Motor neuron (in vitro differentiated cells): ENCODE data around the gene SATL1. TPM values are rescaled to one million over a fixed set of nuclear protein-coding genes. Genes with fewer than 3 reads are reported as not detected.
"Not testable (repeated sequence)": the region's sequence is repeated elsewhere in the genome, so short reads cannot be mapped to it uniquely, and the experiment has no call there.

ENCODE experiments used
- ATAC-seq, 8 experiments: fragments of 200-7000 bp; cut with Tn5 transposase; replicated peaks in 6 of 8; 2 replicates each; pipeline ENCODE4 v1.8.0; 2021; ENCODE audit warnings: mild to moderate bottlenecking in 8 of 8, moderate library complexity in 8 of 8
- H3K27ac ChIP-seq, 2 donors: fragments of 250-450 bp; sonication (Bioruptor Pico); 2 replicates each; pipeline ENCODE4 v1.9.0; 2021; ENCODE audit warnings: antibody characterized with exemption in 2 of 2, mild to moderate bottlenecking in 2 of 2, moderate library complexity in 1 of 2
- H3K4me1 ChIP-seq, 2 donors: fragments of 250-450 bp; sonication (Bioruptor Pico); replicated peaks in 1 of 2; 2 replicates each; pipeline ENCODE4 v1.6.1; 2021; ENCODE audit warnings: antibody characterized with exemption in 2 of 2, mild to moderate bottlenecking in 2 of 2, moderate library complexity in 1 of 2
- H3K4me3 ChIP-seq, 5 donors: fragments of 250-450 bp; sonication (Bioruptor Pico); 2 replicates each; pipeline ENCODE4 v1.9.0; 2021; ENCODE audit warnings: antibody characterized with exemption in 5 of 5, mild to moderate bottlenecking in 5 of 5, moderate library complexity in 4 of 5
- WGBS, 10 experiments: fragments of 450-650 bp; shearing (Covaris generic); methylation state at CpG; one replicate each; pipeline ENCODE4 v1.0.0; 2022; 5-methylcytosine and 5-hydroxymethylcytosine counted together
- in situ Hi-C, 9 experiments: fragments of 400-800 bp; cut with MboI; loops; one replicate each; pipeline ENCODE4 v1.15.0; 2021; ENCODE audit warnings: low sequenced_read_pairs in 9 of 9, low pct_unique_long_range_greater_than_20kb in 2 of 9; ENCODE audit not compliant: unreplicated experiment in 9 of 9
- total RNA-seq, 8 experiments: library from RNA; unstranded; fragments of 300-600 nt; gene quantifications; 2 replicates each; pipeline versions ENCODE4 v1.2.3 to v1.2.4, GENCODE V29; 2022

The SATL1 gene, protein sequence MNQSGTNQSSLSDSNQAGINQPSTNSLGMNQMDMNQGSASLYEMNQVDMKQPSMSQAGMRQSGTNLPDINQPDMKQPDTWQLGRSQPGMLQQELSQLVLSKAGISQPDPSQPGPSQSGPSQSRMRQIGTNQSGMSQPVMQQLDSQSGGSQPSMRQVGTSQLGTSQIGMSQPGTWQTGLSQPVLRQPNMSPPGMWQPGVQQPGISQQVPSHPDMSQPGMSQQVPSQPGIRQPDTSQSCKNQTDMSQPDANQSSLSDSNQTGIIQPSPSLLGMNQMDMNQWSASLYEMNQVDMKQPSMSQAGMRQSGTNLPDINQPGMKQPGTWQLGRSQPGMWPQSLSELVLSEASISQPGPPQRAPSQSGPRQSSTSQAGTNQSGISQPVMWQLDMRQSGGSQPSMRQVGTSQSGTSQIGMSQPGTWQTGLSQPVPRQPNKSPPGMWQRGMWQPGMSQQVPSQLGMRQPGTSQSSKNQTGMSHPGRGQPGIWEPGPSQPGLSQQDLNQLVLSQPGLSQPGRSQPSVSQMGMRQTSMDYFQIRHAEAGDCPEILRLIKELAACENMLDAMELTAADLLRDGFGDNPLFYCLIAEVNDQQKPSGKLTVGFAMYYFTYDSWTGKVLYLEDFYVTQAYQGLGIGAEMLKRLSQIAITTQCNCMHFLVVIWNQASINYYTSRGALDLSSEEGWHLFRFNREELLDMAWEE
- 1 to 10 TPM in 3 of 8 experiments, under 1 TPM in 4, not detected in 1; 0.13 to 1.6 (median 0.76) TPM for total RNA-seq

DNA sequence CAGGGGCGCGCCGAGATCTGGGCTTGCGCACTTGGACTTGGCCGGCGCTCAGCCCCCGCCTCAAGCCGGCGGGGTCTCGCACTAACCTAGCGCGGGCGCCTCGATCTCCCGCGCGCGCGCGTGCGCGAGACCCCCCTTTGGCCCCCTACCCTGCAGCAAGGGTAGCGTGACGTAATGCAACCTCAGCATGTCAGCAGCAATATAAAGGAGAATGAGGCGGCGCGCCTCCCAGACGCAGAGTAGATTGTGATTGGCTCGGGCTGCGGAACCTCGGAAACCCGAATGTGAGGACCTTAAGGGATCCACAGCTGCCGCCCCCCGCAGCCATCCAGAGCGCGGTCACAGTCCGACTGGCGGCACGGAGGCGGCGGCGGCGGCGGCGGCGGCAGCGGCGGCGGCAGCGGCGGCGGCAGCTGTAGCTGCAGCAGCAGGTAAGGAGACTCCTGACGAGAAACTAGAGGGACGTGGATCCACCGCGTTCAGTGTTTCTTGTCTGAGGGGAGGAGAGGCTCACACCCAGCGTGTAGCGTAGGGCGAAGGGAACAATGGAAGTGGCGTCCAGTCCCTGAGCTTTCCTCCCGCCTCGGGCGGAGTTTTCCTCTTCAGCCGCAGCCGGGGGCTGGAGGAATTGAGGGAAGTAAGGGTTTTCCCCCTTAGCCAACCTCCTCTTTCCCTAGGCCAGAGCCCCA lies at the start of gene SATL1, which contains the start of gene ZNF711:
TSS of gene SATL1 (minus strand) at position 19 of the 689 bp plus-strand sequence. CDS start 134,811 bp downstream, outside the sequence.
TSS of gene ZNF711 (plus strand) at position 231 of the 689 bp plus-strand sequence. CDS start 3,582 bp downstream, outside the sequence.
- peak in 6 of 8 experiments; percentile 88 to 93 (median 92) for ATAC-seq
- H3K4me3 ChIP-seq = peak within 1 kb of the TSS; percentile 61 to 96 (median 79)
- in situ Hi-C loops = no loop called here
- H3K4me1 ChIP-seq = peaks cover 0 to 9% of the 10 kb centered on the region in 2 donors
- 49% methylated on average over 34 of the region's 65 CpGs; no CpG with 5 or more reads in 9 of the 10 experiments for WGBS, 10 experiments
- H3K27ac ChIP-seq = peak within 1 kb of the TSS; percentile 94 to 95

DNA sequence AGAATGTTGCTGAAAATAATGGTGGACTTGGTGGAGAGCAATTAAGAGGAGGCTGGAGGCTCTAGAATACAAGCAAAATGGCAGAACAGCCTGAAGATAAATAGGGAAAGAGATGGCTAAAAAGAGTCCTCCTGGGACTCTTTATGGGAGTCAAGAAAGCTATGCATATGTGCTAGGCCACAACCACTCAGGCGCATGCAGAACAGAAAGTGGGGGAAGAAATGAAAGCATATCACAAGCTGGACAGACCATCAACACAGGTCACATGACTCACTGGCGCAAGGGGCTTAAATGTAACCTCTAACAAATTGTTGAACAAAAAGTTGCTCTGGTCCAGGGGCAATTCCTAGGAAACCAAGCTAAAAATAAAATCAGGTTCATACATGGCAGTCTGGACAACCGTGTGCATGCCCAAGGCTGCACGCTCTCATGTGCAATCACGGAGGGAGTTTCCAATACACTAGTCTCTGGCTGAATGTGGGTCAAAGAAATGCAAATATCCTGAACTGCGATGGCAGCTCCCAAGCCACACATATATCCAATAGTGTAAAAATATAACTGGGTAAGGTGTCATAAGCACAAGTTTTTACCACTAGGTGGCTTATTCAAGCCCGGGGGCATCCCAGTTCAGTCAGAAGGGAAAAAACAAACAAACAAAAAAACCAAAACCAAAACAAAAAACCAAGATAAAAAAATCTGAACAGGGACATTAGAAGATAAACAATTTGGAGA lies 45.6 kb upstream of the SATL1 start:
- ATAC-seq = no peak
- Histone ChIP-seq H3K27ac (no peak overlapping the region), H3K4me3 (no peak overlapping the region), H3K4me1 (no peaks in the 10 kb centered on the region)
- 4 to 100% (median 70%) methylated on average over 1 to 7 of the region's 7 CpGs; no CpG with 5 or more reads in 1 of the 10 experiments for WGBS, 10 experiments
- in situ Hi-C loops = no loop called here

DNA sequence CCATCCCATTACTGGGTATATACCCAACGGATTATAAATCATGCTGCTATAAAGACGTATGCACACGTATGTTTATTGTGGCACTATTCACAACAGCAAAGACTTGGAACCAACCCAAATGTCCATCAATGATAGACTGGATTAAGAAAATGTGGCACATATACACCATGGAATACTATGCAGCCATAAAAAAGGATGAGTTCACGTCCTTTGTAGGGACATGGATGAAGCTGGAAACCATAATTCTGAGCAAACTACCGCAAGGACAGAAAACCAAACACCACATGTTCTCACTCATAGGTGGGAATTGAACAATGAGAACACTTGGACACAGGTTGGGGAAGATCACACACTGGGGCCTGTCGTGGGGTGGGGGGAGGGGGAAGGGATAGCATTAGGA lies 41.7 kb upstream of the SATL1 start:
- H3K27ac ChIP-seq, in situ Hi-C loops, ATAC-seq, H3K4me3 ChIP-seq, H3K4me1 ChIP-seq: not testable (repeated sequence)
- 75 to 80% methylated on average over 1 to 2 of the region's 6 CpGs; no CpG with 5 or more reads in 8 of the 10 experiments for WGBS, 10 experiments

DNA sequence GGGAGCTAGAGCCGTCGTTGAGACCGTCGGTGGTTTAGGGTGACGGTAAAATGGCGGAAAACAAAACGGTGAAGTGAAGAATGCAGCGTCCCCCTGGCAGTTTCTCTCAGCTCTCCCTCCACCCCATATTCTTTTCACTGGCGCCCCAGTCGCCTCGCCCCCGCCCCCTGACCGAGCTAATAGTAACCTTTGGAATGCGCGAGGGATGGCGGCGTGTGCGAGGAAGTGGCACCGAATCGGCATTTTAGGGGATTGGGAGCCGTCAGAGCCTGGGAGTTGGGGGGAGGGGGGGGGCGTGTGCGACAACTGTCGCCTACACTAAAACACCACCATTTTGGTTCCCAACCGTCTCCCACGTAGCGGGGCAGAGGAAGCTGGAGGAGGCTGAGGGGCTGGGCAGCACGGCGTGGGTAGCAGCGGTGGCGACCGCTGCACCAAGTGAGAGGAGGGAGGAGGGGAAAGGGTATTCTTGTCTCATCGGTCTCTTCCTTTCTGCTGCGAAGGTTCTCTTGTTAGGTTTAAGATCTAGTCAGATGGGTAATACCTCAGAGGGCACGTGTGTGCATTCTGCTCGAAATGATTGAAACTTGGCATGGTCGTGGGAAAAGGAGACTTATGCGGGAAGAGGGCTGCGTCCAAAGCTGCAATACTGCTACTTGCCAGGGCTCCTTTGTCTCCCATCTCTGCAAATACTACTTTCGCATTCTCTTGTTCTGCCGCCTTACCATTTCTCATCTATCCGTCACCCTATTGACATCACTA lies 1.1 kb upstream of the SATL1 start:
- Histone ChIP-seq H3K4me1 (peaks cover 0 to 9% of the 10 kb centered on the region in 2 donors), H3K4me3 (peak overlapping the region; percentile 61 to 96 (median 79)), H3K27ac (peak overlapping the region; percentile 94 to 95)
- peak in 6 of 8 experiments; percentile 30 to 47 (median 36) for ATAC-seq
- WGBS, 10 experiments = 0 to 58% methylated on average over 3 to 5 of the region's 42 CpGs; no CpG with 5 or more reads in 8 of the 10 experiments
- in situ Hi-C loops = no loop called here

DNA sequence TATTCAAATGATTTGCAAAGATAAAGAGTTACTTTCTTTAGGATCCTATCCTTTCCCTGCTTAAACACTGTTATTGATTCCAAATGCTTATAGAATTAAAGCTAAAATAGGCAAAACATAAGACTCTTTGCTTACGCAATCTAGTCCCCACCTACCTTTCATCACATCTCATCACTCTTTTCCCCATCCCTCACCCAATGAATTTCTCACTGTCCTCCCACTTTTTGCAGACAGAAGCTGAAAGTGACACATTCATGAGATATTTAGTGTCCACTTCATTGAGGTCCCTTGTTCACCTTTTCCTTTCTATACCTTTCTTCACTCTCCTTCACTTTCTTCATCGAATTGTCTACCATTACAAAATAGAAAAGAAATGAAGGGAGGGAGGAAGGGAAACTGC lies 424 bp downstream of the SATL1 start:
- ATAC-seq = peak in 1 of 8 experiments; percentile 5
- WGBS, 10 experiments = 0 to 56% (median 15%) methylated on average over 1 to 2 of the region's 2 CpGs; no CpG with 5 or more reads in 6 of the 10 experiments
- H3K4me3 ChIP-seq = peak overlapping the region; percentile 61 to 96 (median 79)
- peaks cover 0 to 9% of the 10 kb centered on the region in 2 donors for H3K4me1 ChIP-seq
- no peak overlapping the region for H3K27ac ChIP-seq
- in situ Hi-C loops = no loop called here

DNA sequence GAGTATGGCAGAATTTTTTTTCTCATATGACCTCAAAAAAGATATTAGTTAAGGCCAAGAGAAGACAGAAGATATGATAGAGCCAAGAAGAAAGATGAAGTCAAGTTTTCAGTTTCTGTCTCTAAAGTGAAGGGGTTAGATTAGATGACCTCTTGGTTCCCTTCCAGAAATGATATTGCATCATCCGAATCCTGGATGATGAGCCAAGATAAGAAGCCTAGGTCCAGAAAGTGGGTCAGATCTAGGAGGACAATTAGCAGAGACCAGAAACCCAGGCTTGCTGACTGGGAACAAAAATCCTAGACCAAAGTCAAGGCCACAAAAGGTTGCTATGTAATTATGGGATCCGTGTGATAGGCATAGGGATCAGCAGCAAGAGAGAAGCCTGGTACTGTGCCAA lies 20.2 kb downstream of the SATL1 start:
- Histone ChIP-seq H3K27ac (no peak overlapping the region), H3K4me3 (no peak overlapping the region), H3K4me1 (no peaks in the 10 kb centered on the region)
- no peak for ATAC-seq
- in situ Hi-C loops = no loop called here
- 17 to 100% (median 60%) methylated on average over 1 of the region's 2 CpGs; no CpG with 5 or more reads in 6 of the 10 experiments for WGBS, 10 experiments

DNA sequence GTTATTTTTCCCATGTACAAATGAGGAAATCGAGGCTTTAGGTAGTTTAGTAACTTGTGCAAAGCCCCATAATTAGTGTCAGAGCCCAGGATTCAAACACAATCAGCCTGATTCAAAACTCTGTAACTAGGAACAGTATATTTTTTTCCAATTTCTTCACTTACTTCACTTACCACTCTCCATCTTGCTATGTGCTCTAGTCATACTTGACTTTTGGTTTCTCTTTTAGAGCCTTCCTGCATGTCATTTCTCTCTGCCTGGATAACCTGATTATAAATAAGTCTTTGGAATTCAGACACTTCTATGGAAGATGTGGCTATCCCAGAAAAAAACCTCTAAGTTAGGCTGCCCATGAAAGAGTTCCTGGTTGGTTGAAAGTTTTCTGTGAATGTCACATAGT lies 22.2 kb downstream of the SATL1 start:
- in situ Hi-C loops = no loop called here
- H3K27ac ChIP-seq = no peak overlapping the region
- 0 to 33% methylated on average over 1 of the region's 1 CpG; no CpG with 5 or more reads in 8 of the 10 experiments for WGBS, 10 experiments
- no peak overlapping the region for H3K4me3 ChIP-seq
- no peak for ATAC-seq
- no peaks in the 10 kb centered on the region for H3K4me1 ChIP-seq

DNA sequence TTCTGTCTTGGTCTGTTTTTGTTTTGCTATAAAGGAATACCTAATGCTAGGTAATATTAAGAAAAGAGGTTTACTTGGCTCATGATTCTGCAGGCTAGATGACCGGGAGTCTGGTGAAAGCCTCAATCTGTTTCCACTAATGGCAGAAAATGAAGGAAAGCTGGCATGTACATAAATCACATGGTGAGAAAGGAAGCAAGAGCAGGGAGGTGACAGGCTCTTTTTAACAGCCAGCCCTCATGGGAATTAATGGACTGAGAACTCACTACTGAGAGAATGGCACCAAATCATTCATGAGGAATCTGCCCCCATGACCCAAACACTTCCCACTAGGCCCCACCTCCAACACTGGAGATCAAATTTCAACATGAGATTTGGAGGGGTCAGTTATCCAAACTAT lies 27.6 kb downstream of the SATL1 start:
- no peak overlapping the region for H3K27ac ChIP-seq
- peak in 3 of 8 experiments; percentile 32 to 45 (median 35) for ATAC-seq
- H3K4me3 ChIP-seq = no peak overlapping the region
- in situ Hi-C loops = no loop called here
- no peaks in the 10 kb centered on the region for H3K4me1 ChIP-seq
- 0 to 20% (median 0%) methylated on average over 1 of the region's 1 CpG; no CpG with 5 or more reads in 7 of the 10 experiments for WGBS, 10 experiments

DNA sequence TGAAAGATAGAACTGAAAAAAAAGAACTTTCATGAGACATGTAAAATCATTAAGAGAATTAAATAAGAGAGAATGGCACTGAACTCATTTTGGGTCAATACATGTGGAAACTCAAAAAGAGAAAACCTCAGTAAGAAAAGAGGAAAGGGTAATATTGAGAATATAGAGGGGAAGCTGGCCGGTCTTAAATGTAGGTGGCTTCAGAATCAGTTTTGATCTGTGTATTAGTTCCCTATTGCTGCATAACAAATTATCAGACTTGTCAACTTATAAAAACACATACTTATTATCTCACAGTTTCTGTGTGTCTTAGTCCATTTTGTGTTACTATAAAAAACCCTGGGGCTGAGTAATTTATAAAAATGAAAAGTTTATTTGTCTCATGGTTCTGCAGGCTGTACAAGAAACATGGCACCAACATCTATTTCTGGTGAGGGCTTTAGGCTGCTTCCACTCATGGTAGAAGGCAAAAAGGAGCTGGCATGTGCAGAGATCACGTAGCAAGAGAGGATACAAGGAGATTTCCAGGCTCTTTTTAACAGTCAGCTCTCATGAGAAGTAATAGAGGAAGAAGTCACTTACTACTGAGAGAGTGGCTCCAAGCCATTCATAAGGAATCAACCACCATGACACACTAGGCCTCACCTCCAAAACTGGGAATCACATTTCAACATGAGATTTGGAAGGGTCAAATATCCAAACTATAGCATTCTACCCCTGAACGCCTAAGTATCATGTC lies 29.6 kb downstream of the SATL1 start:
- WGBS, 10 experiments = 41 to 100% (median 86%) methylated on average over 1 to 3 of the region's 3 CpGs; no CpG with 5 or more reads in 5 of the 10 experiments
- ATAC-seq = no peak
- Histone ChIP-seq H3K27ac (no peak overlapping the region), H3K4me1 (no peaks in the 10 kb centered on the region), H3K4me3 (no peak overlapping the region)
- in situ Hi-C loops = no loop called here

DNA sequence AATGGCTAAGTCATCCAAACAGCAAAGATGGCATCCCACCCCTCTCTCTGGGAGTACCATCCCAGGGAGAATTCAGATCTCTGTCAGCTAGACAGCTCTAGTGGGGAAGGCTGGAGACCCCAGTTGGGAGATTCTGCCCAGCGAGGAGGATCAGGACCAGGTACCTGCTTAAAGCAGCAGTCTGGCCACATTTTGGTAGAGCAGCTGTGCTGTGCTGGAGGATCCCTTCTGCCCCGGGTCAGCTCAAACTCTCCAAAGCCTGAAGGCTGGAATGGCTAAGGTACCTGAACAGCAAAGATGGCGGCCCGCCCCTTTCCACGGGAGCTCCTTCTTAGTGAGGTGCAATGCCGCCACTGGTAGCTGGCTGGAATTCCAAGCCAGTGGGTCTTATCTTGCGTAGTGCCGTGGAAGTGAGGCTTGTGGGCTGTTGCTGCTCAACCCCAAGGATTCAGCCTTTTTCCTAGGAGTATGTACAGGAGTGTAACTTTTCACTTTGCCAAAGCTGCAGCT lies 40.1 kb downstream of the SATL1 start:
- in situ Hi-C loops = no loop called here
- 33 to 100% (median 55%) methylated on average over 1 to 3 of the region's 8 CpGs; no CpG with 5 or more reads in 6 of the 10 experiments for WGBS, 10 experiments
- Histone ChIP-seq H3K27ac (no peak overlapping the region), H3K4me3 (no peak overlapping the region), H3K4me1 (no peaks in the 10 kb centered on the region)
- no peak for ATAC-seq

DNA sequence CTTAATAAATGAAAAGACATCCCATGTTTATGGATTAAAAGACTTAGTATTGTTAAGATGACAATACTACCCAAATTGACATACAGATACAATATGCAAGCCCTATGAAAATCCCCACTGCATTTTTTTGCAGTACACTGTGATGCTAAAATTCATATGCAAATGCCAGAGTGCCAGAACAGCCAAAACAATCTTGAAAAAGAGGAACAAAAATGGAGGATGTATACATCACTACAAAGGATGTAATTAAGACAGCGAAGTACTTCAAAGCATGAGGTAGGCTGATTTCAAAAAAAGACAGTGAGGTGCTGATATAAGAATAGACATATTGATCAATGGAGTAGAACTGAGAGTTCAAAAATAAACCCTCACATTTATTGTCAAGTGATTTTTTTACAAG lies 47.3 kb downstream of the SATL1 start:
- no peak for ATAC-seq
- Histone ChIP-seq H3K27ac (no peak overlapping the region), H3K4me3 (no peak overlapping the region), H3K4me1 (no peaks in the 10 kb centered on the region)
- 0 to 83% (median 38%) methylated on average over 1 of the region's 1 CpG; no CpG with 5 or more reads in 7 of the 10 experiments for WGBS, 10 experiments
- in situ Hi-C loops = no loop called here
